IPS-18c (cell line): Measurements from ENCODE around the gene P2RY6.

ENCODE experiments used
- H3K4me3 ChIP-seq: 2 replicates; pipeline ENCODE4 v1.7.0; 2013; ENCODE audit warnings: low read depth, mild to moderate bottlenecking, low read length, moderate library complexity; ENCODE audit not compliant: insufficient read depth
- H3K9me3 ChIP-seq: one replicate; pipeline ENCODE4 v1.6.1; 2013; ENCODE audit warnings: mild to moderate bottlenecking, low read length, moderate library complexity; ENCODE audit not compliant: control insufficient read depth, insufficient read depth

P2RY6 gene

GRCh38 chr11:73249304-73249703 is 22.8 kb upstream of the P2RY6 start:
- Histone ChIP-seq H3K4me3 (no peak overlapping the region), H3K9me3 (peaks cover 2% of the 10 kb centered on the region)

- no peak overlapping the region for H3K4me3 ChIP-seq
- peaks cover 2% of the 10 kb centered on the region for H3K9me3 ChIP-seq
Measured at GRCh38 chr11:73249853-73250783, 22.0 kb upstream of the P2RY6 start.

- no peak overlapping the region for H3K4me3 ChIP-seq
- peaks cover 2% of the 10 kb centered on the region for H3K9me3 ChIP-seq
Measured at GRCh38 chr11:73252577-73253191, 19.5 kb upstream of the P2RY6 start.

- H3K9me3 ChIP-seq, result no peaks in the 10 kb centered on the region
- H3K4me3 ChIP-seq, result no peak overlapping the region
Measured at GRCh38 chr11:73257342-73258103, 14.6 kb upstream of the P2RY6 start.

- Histone ChIP-seq H3K4me3 (no peak overlapping the region), H3K9me3 (no peaks in the 10 kb centered on the region)
Measured at GRCh38 chr11:73258104-73259035, 13.8 kb upstream of the P2RY6 start.

- Histone ChIP-seq H3K4me3 (no peak overlapping the region), H3K9me3 (no peaks in the 10 kb centered on the region)
Measured at GRCh38 chr11:73259406-73260126, 12.6 kb upstream of the P2RY6 start.

- H3K9me3 ChIP-seq, result no peaks in the 10 kb centered on the region
Measured at GRCh38 chr11:73260127-73260457, 12.0 kb upstream of the P2RY6 start.

GRCh38 chr11:73262851-73263495 is 9.2 kb upstream of the P2RY6 start:
- H3K9me3 ChIP-seq, result no peaks in the 10 kb centered on the region

More at GRCh38 chr11:73260127-73260457, 12.0 kb upstream of the P2RY6 start:
- H3K4me3 ChIP-seq, result no peak overlapping the region

GRCh38 chr11:73263640-73264039 is 8.5 kb upstream of the P2RY6 start:
- no peaks in the 10 kb centered on the region for H3K9me3 ChIP-seq
- no peak overlapping the region for H3K4me3 ChIP-seq

More at GRCh38 chr11:73262851-73263495, 9.2 kb upstream of the P2RY6 start:
- H3K4me3 ChIP-seq, result no peak overlapping the region

- Histone ChIP-seq H3K4me3 (no peak overlapping the region), H3K9me3 (no peaks in the 10 kb centered on the region)
Measured at GRCh38 chr11:73265278-73265810, 6.8 kb upstream of the P2RY6 start.

- Histone ChIP-seq H3K4me3 (no peak overlapping the region), H3K9me3 (no peaks in the 10 kb centered on the region)
Measured at GRCh38 chr11:73265853-73266645, 6.1 kb upstream of the P2RY6 start.

- Histone ChIP-seq H3K9me3 (no peaks in the 10 kb centered on the region), H3K4me3 (no peak overlapping the region)
Measured at GRCh38 chr11:73266646-73267020, 5.5 kb upstream of the P2RY6 start.

- no peak overlapping the region for H3K4me3 ChIP-seq
- no peaks in the 10 kb centered on the region for H3K9me3 ChIP-seq
Measured at GRCh38 chr11:73267122-73267846, 4.9 kb upstream of the P2RY6 start.

- H3K9me3 ChIP-seq, result no peaks in the 10 kb centered on the region
- H3K4me3 ChIP-seq, result no peak overlapping the region
Measured at GRCh38 chr11:73267906-73268540, 4.1 kb upstream of the P2RY6 start.
